H9 (cell line): Measurements from ENCODE around the gene PIP5KL1. TPM values are rescaled to one million over a fixed set of nuclear protein-coding genes. Genes with fewer than 3 reads are reported as not detected.
A peak's percentile ranks its signal among the peaks of the same experiment; 100 is the strongest.

Source experiments
- DNase-seq: peaks from one replicate; pipeline ENCODE4 v3.0.0-alpha.2; 2017
- H2AFZ ChIP-seq: one replicate; pipeline ENCODE4 v1.6.1; 2013; ENCODE audit warnings: mild to moderate bottlenecking, low read length, control low read depth, moderate library complexity
- H2AK5ac ChIP-seq: 2 replicates; pipeline ENCODE4 v1.6.1; 2013; ENCODE audit warnings: low read length, control low read depth, mixed read lengths; ENCODE audit not compliant: insufficient read length
- H2BK120ac ChIP-seq: one replicate; pipeline ENCODE4 v1.6.1; 2013; ENCODE audit warnings: low read depth, mild to moderate bottlenecking, low read length, control low read depth, inconsistent platforms; ENCODE audit not compliant: poor library complexity, severe bottlenecking
- H2BK12ac ChIP-seq: 2 replicates; pipeline ENCODE4 v1.6.1; 2013; ENCODE audit warnings: low read length, control low read depth, mixed read lengths, low read depth; ENCODE audit not compliant: insufficient read length
- H2BK15ac ChIP-seq: 2 replicates; pipeline ENCODE4 v1.6.1; 2013; ENCODE audit warnings: low read depth, low read length, control low read depth
- H2BK20ac ChIP-seq: one replicate; pipeline ENCODE4 v1.6.1; 2013; ENCODE audit warnings: low read depth, mild to moderate bottlenecking, low read length, control low read depth, inconsistent platforms; ENCODE audit not compliant: poor library complexity, severe bottlenecking
- H2BK5ac ChIP-seq: 2 replicates; pipeline ENCODE4 v1.6.1; 2013; ENCODE audit warnings: low read length, control low read depth, mixed read lengths; ENCODE audit not compliant: insufficient read length
- H3K14ac ChIP-seq: 2 replicates; pipeline ENCODE4 v1.6.1; 2013; ENCODE audit warnings: low read length, control low read depth; ENCODE audit not compliant: insufficient read depth
- H3K18ac ChIP-seq: 2 replicates; pipeline ENCODE4 v1.6.1; 2013; ENCODE audit warnings: low read depth, mild to moderate bottlenecking, mixed read lengths, low read length, control low read depth; ENCODE audit not compliant: insufficient read length
- H3K23ac ChIP-seq: 2 replicates; pipeline ENCODE4 v1.6.1; 2013; ENCODE audit warnings: low read length, control low read depth, mixed read lengths, low read depth; ENCODE audit not compliant: insufficient read length
- H3K23me2 ChIP-seq: 2 replicates; pipeline ENCODE4 v1.6.1; 2013; ENCODE audit warnings: low read depth, mild to moderate bottlenecking, mixed read lengths, low read length, control low read depth; ENCODE audit not compliant: insufficient read length, poor library complexity, severe bottlenecking
- H3K27ac ChIP-seq: 2 replicates; pipeline ENCODE4 v1.5.1; 2013; ENCODE audit warnings: low read length, control low read depth, mixed read lengths, low read depth; ENCODE audit not compliant: insufficient read length
- H3K27me3 ChIP-seq: 2 replicates; pipeline ENCODE4 v1.6.1; 2013; ENCODE audit warnings: low read length, control low read depth, inconsistent platforms; ENCODE audit not compliant: insufficient read depth
- H3K4ac ChIP-seq: 2 replicates; pipeline ENCODE4 v1.6.1; 2013; ENCODE audit warnings: low read depth, mild to moderate bottlenecking, control low read depth, inconsistent platforms, low read length, moderate library complexity
- H3K4me1 ChIP-seq: 2 replicates; pipeline ENCODE4 v1.6.1; 2013; ENCODE audit warnings: low read length, control low read depth, inconsistent platforms; ENCODE audit not compliant: insufficient read depth
- H3K4me2 ChIP-seq: 2 replicates; pipeline ENCODE4 v1.6.1; 2013; ENCODE audit warnings: low read length, control low read depth, mixed read lengths; ENCODE audit not compliant: insufficient read length, insufficient read depth
- H3K56ac ChIP-seq: 2 replicates; pipeline ENCODE4 v1.6.1; 2013; ENCODE audit warnings: low read depth, mild to moderate bottlenecking, mixed read lengths, low read length, control low read depth; ENCODE audit not compliant: insufficient read length
- H3K79me1 ChIP-seq: 2 replicates; pipeline ENCODE4 v1.6.1; 2013; ENCODE audit warnings: low read depth, mild to moderate bottlenecking, moderate library complexity, low read length, control low read depth, inconsistent platforms; ENCODE audit not compliant: insufficient read depth, poor library complexity, severe bottlenecking
- H3K79me2 ChIP-seq: 2 replicates; pipeline ENCODE4 v1.6.1; 2013; ENCODE audit warnings: low read length, control low read depth, inconsistent platforms; ENCODE audit not compliant: insufficient read depth
- H3K9ac ChIP-seq: 2 replicates; pipeline ENCODE4 v1.6.1; 2013; ENCODE audit warnings: low read length, control low read depth, mixed read lengths; ENCODE audit not compliant: insufficient read length; ENCODE audit errors: extremely low read depth
- H3K9me3 ChIP-seq: one replicate; pipeline ENCODE4 v1.6.1; 2013; ENCODE audit warnings: low read depth, low read length, inconsistent platforms; ENCODE audit not compliant: control insufficient read depth
- H3T11ph ChIP-seq: one replicate; pipeline ENCODE4 v1.6.1; 2013; ENCODE audit warnings: mild to moderate bottlenecking, low read length, control low read depth, inconsistent platforms
- H4K20me1 ChIP-seq: one replicate; pipeline ENCODE4 v1.6.1; 2013; ENCODE audit not compliant: control insufficient read depth, insufficient read length, insufficient read depth
- H4K5ac ChIP-seq: 2 replicates; pipeline ENCODE4 v1.6.1; 2013; ENCODE audit warnings: low read depth, mild to moderate bottlenecking, mixed read lengths, low read length, control low read depth; ENCODE audit not compliant: insufficient read length
- H4K8ac ChIP-seq: replicated peaks from 2 replicates; pipeline ENCODE4 v1.6.1; 2013; ENCODE audit warnings: low read length, control low read depth, mixed read lengths, low read depth; ENCODE audit not compliant: insufficient read length
- H4K91ac ChIP-seq: 2 replicates; pipeline ENCODE4 v1.6.1; 2013; ENCODE audit warnings: low read depth, mild to moderate bottlenecking, moderate library complexity, mixed read lengths, low read length, control low read depth; ENCODE audit not compliant: insufficient read length
- H3K27ac Mint-ChIP-seq, 3 experiments: 2 replicates in 2 of 3; 3 replicates in 1 of 3; pipeline ENCODE4 v1.8.0; 2020 to 2021; ENCODE audit warnings: mixed read lengths in 3 of 3, mild to moderate bottlenecking in 1 of 3, moderate library complexity in 1 of 3
- H3K27me3 Mint-ChIP-seq: 2 replicates; pipeline ENCODE4 v1.8.0; 2021; ENCODE audit warnings: low read depth, mild to moderate bottlenecking, moderate library complexity, mixed read lengths
- H3K36me3 Mint-ChIP-seq, 3 experiments: 2 replicates in 2 of 3; 3 replicates in 1 of 3; pipeline ENCODE4 v1.8.0; 2020 to 2021; ENCODE audit warnings: low read depth in 3 of 3, mixed read lengths in 3 of 3; ENCODE audit not compliant: insufficient read depth in 1 of 3
- H3K4me1 Mint-ChIP-seq, 2 experiments: 2 replicates each; pipeline ENCODE4 v1.8.0; 2020; ENCODE audit warnings: mixed read lengths in 2 of 2
- H3K4me3 Mint-ChIP-seq, 2 experiments: 2 replicates in 1 of 2; 3 replicates in 1 of 2; pipeline ENCODE4 v1.8.0; 2020 to 2021; ENCODE audit warnings: mild to moderate bottlenecking in 2 of 2, mixed read lengths in 2 of 2, moderate library complexity in 1 of 2
- H3K9me3 Mint-ChIP-seq, 2 experiments: 2 replicates in 1 of 2; 3 replicates in 1 of 2; pipeline ENCODE4 v1.8.0; 2020; ENCODE audit warnings: mild to moderate bottlenecking in 2 of 2, mixed read lengths in 2 of 2, moderate library complexity in 1 of 2
- WGBS: extraction: QIAGEN DNeasy Blood & Tissue Kit; methylation state at CpG from one replicate; pipeline ENCODE4 v1.1.7; 2013; ENCODE audit warnings: missing lambda C conversion rate, low lambda C conversion rate, mixed read lengths; ENCODE audit not compliant: insufficient read length; ENCODE audit errors: extremely low coverage; 5-methylcytosine and 5-hydroxymethylcytosine counted together
- total RNA-seq: library from RNA; stranded (reverse); gene quantifications from 2 replicates; pipeline ENCODE4 v1.2.1, GENCODE V29; 2021
- TF ChIP-seq, protein P1 (sequence below): fragments of 200-600 bp; sonication (generic); conservative IDR thresholded peaks from 3 replicates; pipeline ENCODE4 v1.8.0; 2021; ENCODE audit warnings: antibody characterized with exemption, mild to moderate bottlenecking

The PIP5KL1 gene
- total RNA-seq, 1 experiment from 2014 or later: 11.6 TPM

- H3K36me3 Mint-ChIP-seq: peaks cover 0 to 15% (median 0%) of the 10 kb centered on the region in 3 experiments; a peak in 2 of 7 replicates
- H4K20me1 ChIP-seq: peaks cover 4% of the 10 kb centered on the region
- H3K27me3 ChIP-seq: no peaks in the 10 kb centered on the region
- H3K9me3 ChIP-seq: no peaks in the 10 kb centered on the region
- no peak overlapping the region for H4K91ac ChIP-seq
- WGBS: no CpG with 5 or more reads among the region's 12 CpGs
- no peak overlapping the region for H3K27ac ChIP-seq
- peaks cover 9% of the 10 kb centered on the region for H3K79me1 ChIP-seq
- peaks cover 60% of the 10 kb centered on the region; the same call in 1 of the 2 replicates for H3K79me2 ChIP-seq
- no peak overlapping the region for H3K14ac ChIP-seq
- TF ChIP-seq, protein P1, sequence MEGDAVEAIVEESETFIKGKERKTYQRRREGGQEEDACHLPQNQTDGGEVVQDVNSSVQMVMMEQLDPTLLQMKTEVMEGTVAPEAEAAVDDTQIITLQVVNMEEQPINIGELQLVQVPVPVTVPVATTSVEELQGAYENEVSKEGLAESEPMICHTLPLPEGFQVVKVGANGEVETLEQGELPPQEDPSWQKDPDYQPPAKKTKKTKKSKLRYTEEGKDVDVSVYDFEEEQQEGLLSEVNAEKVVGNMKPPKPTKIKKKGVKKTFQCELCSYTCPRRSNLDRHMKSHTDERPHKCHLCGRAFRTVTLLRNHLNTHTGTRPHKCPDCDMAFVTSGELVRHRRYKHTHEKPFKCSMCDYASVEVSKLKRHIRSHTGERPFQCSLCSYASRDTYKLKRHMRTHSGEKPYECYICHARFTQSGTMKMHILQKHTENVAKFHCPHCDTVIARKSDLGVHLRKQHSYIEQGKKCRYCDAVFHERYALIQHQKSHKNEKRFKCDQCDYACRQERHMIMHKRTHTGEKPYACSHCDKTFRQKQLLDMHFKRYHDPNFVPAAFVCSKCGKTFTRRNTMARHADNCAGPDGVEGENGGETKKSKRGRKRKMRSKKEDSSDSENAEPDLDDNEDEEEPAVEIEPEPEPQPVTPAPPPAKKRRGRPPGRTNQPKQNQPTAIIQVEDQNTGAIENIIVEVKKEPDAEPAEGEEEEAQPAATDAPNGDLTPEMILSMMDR: no peak
- no peak overlapping the region for H2BK120ac ChIP-seq
- no peak overlapping the region for H3K23ac ChIP-seq
- no peak overlapping the region for H3K4ac ChIP-seq
- no peak overlapping the region for H2BK12ac ChIP-seq
- no peak overlapping the region for H2AFZ ChIP-seq
- no peak overlapping the region for H3K4me2 ChIP-seq
- peaks cover 68 to 83% of the 10 kb centered on the region in 2 experiments for H3K4me1 Mint-ChIP-seq
- no peak overlapping the region for H2BK15ac ChIP-seq
- H3K9ac ChIP-seq: no peak overlapping the region
- no peaks in the 10 kb centered on the region; a peak in 1 of 5 replicates for H3K9me3 Mint-ChIP-seq
- peaks cover 4% of the 10 kb centered on the region for H3K23me2 ChIP-seq
- no peak overlapping the region for H3T11ph ChIP-seq
- H3K4me3 Mint-ChIP-seq: no peak overlapping the region; a peak in 1 of 5 replicates
- H3K56ac ChIP-seq: no peak overlapping the region
- H3K27ac Mint-ChIP-seq: peak overlapping the region; percentile 82 to 84 (median 84); a peak in 4 of 7 replicates
- peaks cover 9% of the 10 kb centered on the region; the same call in 1 of the 2 replicates for H3K4me1 ChIP-seq
- H3K27me3 Mint-ChIP-seq: no peaks in the 10 kb centered on the region; the same call in 1 of the 2 replicates
- H4K5ac ChIP-seq: no peak overlapping the region
- H3K18ac ChIP-seq: no peak overlapping the region
- no peak overlapping the region for H2BK5ac ChIP-seq
- no peak overlapping the region for H2BK20ac ChIP-seq
- peak; percentile 26 for DNase-seq
- no peak overlapping the region for H2AK5ac ChIP-seq
- H4K8ac ChIP-seq: no peak overlapping the region
Observed at GRCh38 chr9:127974001-127974768, 43.6 kb upstream of the PIP5KL1 start.
